Keratinocyte (primary cell): ENCODE results near the gene B3GNT5. TPM values are rescaled to one million over a fixed set of nuclear protein-coding genes. Genes with fewer than 3 reads are reported as not detected.
A peak's percentile ranks its signal among the peaks of the same experiment; 100 is the strongest.
"Not testable (repeated sequence)": the region's sequence is repeated elsewhere in the genome, so short reads cannot be mapped to it uniquely, and the experiment has no call there.

Experiments
- DNase-seq: peaks from one replicate; pipeline ENCODE4 v3.0.0-alpha.2; 2011; ENCODE audit warnings: low read depth, missing footprints, low spot score
- FAIRE-seq: peaks from 2 replicates; lab custom pipeline; 2011; peaks lifted over from hg19 to GRCh38; lab: Jason Lieb, UNC
- H2AFZ ChIP-seq: 2 replicates; pipeline ENCODE4 v1.6.0; 2012; ENCODE audit warnings: low read length, control low read depth, inconsistent platforms; ENCODE audit not compliant: control insufficient read depth
- H3K27ac ChIP-seq: 2 replicates; pipeline ENCODE4 v1.5.1; 2011; ENCODE audit warnings: low read length; ENCODE audit not compliant: control insufficient read depth, insufficient read depth
- H3K27me3 ChIP-seq: 3 replicates; pipeline ENCODE4 v1.6.0; 2011; ENCODE audit warnings: low read length; ENCODE audit not compliant: control insufficient read depth, insufficient read depth; ENCODE audit errors: extremely low read depth
- H3K36me3 ChIP-seq, 2 experiments: 2 replicates in 1 of 2; 3 replicates in 1 of 2; pipeline ENCODE4 v1.5.1; 2011; ENCODE audit warnings: low read length in 2 of 2, mild to moderate bottlenecking in 1 of 2; ENCODE audit not compliant: control insufficient read depth in 2 of 2, insufficient read depth in 2 of 2; ENCODE audit errors: extremely low read depth in 1 of 2
- H3K4me1 ChIP-seq: 3 replicates; pipeline ENCODE4 v1.5.1; 2011; ENCODE audit warnings: low read length; ENCODE audit not compliant: control insufficient read depth, insufficient read depth; ENCODE audit errors: extremely low read depth
- H3K4me2 ChIP-seq: 3 replicates; pipeline ENCODE4 v1.6.0; 2011; ENCODE audit warnings: low read depth, low read length; ENCODE audit not compliant: control insufficient read depth, insufficient read depth; ENCODE audit errors: extremely low read depth
- H3K4me3 ChIP-seq, 3 experiments: fragments of 200-600 bp in 1 of 3; sonication (generic) in 1 of 3; 2 replicates in 2 of 3; 3 replicates in 1 of 3; pipeline ENCODE4 v1.5.1; 2011 to 2016; ENCODE audit warnings: low read length in 3 of 3, mild to moderate bottlenecking in 3 of 3, control low read depth in 2 of 3, inconsistent platforms in 1 of 3, low read depth in 1 of 3, mixed read lengths in 1 of 3, mixed run types in 1 of 3, moderate library complexity in 1 of 3; ENCODE audit not compliant: control insufficient read depth in 2 of 3, insufficient read depth in 2 of 3; ENCODE audit errors: extremely low read depth in 1 of 3
- H3K79me2 ChIP-seq: 2 replicates; pipeline ENCODE4 v1.6.0; 2012; ENCODE audit warnings: low read length; ENCODE audit not compliant: control insufficient read depth, insufficient read depth
- H3K9ac ChIP-seq: 3 replicates; pipeline ENCODE4 v1.6.0; 2011; ENCODE audit warnings: low read length; ENCODE audit not compliant: control insufficient read depth, insufficient read depth; ENCODE audit errors: extremely low read depth
- H3K9me1 ChIP-seq: 3 replicates; pipeline ENCODE4 v1.6.0; 2011; ENCODE audit warnings: low read length; ENCODE audit not compliant: control insufficient read depth, insufficient read depth; ENCODE audit errors: extremely low read depth
- H3K9me3 ChIP-seq: 2 replicates; pipeline ENCODE4 v1.5.1; 2012; ENCODE audit warnings: low read depth, low read length; ENCODE audit not compliant: control insufficient read depth
- H4K20me1 ChIP-seq: 3 replicates; pipeline ENCODE4 v1.6.0; 2011; ENCODE audit warnings: low read length; ENCODE audit not compliant: control insufficient read depth, insufficient read depth; ENCODE audit errors: extremely low read depth
- EZH2 ChIP-seq: IDR thresholded peaks from one replicate; pipeline ENCODE4 v1.6.1; 2012; ENCODE audit warnings: inconsistent platforms, mild to moderate bottlenecking, low read length, moderate library complexity
- dilution Hi-C: fragments of 300-500 bp; cut with MboI; formaldehyde crosslinking; loops from one replicate; pipeline ENCODE4 v1.7.0; 2020; ENCODE audit warnings: low sequenced_read_pairs; ENCODE audit not compliant: extremely low pct_ligation_motif_present
- polyA plus RNA-seq, 5 experiments: library from polyadenylated mRNA; depleted of rRNA in 3 of 5; stranded (reverse) in 3 of 5; stranded (forward) in 1 of 5; unstranded in 1 of 5; fragments of >200 nt; gene quantifications; 1 replicate in 1 of 5; 2 replicates in 3 of 5; 3 replicates in 1 of 5; pipeline versions ENCODE4 v1.2.1 to v1.2.3, GENCODE V29; 2011 to 2012; ENCODE audit warnings: missing spikeins in 2 of 5, low read depth in 1 of 5, low replicate concordance in 1 of 5
- TF ChIP-seq, protein P1 (sequence below), 3 experiments: IDR thresholded peaks in 1 of 3; conservative IDR thresholded peaks in 1 of 3; optimal IDR thresholded peaks in 1 of 3; 2 replicates in 2 of 3; 3 replicates in 1 of 3; pipeline versions ENCODE3 to v1.5.1; 2011; ENCODE audit warnings: low read length in 3 of 3, mild to moderate bottlenecking in 3 of 3, moderate library complexity in 2 of 3, control low read depth in 1 of 3, inconsistent platforms in 1 of 3; ENCODE audit not compliant: insufficient read depth in 2 of 3; ENCODE audit errors: extremely low read depth in 1 of 3

B3GNT5 gene
- polyA plus RNA-seq, 1 donor (not counting 4 experiments of a cell fraction or from before 2014, with no cell fraction given), result 66.6 TPM

GRCh38 chr3:183229178-183229577, 23.9 kb upstream of the B3GNT5 start:
- no peaks in the 10 kb centered on the region for H3K9me1 ChIP-seq
- H3K79me2 ChIP-seq, result no peaks in the 10 kb centered on the region
- H3K9me3 ChIP-seq, result no peaks in the 10 kb centered on the region
- no peak overlapping the region for H3K9ac ChIP-seq
- no peak overlapping the region for H3K4me2 ChIP-seq
- H3K36me3 ChIP-seq, result no peaks in the 10 kb centered on the region
- no peaks in the 10 kb centered on the region for H3K4me1 ChIP-seq
- H2AFZ ChIP-seq, result no peak overlapping the region
- no peak for DNase-seq
- dilution Hi-C loops, result no loop called here
- H4K20me1 ChIP-seq, result no peaks in the 10 kb centered on the region
- no peak overlapping the region for H3K27ac ChIP-seq
- no peak overlapping the region for H3K4me3 ChIP-seq
- TF ChIP-seq, protein P1, sequence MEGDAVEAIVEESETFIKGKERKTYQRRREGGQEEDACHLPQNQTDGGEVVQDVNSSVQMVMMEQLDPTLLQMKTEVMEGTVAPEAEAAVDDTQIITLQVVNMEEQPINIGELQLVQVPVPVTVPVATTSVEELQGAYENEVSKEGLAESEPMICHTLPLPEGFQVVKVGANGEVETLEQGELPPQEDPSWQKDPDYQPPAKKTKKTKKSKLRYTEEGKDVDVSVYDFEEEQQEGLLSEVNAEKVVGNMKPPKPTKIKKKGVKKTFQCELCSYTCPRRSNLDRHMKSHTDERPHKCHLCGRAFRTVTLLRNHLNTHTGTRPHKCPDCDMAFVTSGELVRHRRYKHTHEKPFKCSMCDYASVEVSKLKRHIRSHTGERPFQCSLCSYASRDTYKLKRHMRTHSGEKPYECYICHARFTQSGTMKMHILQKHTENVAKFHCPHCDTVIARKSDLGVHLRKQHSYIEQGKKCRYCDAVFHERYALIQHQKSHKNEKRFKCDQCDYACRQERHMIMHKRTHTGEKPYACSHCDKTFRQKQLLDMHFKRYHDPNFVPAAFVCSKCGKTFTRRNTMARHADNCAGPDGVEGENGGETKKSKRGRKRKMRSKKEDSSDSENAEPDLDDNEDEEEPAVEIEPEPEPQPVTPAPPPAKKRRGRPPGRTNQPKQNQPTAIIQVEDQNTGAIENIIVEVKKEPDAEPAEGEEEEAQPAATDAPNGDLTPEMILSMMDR (optimal IDR thresholded peaks at IDR 0.05 in 1 of 3, IDR thresholded peaks at IDR 0.05 in 1 of 3, conservative IDR thresholded peaks at IDR 0.05 in 1 of 3; ENCODE audit: extremely low read depth in 1 of 3, insufficient read depth in 2 of 3, low read length in 3 of 3), result no peak
- TF ChIP-seq EZH2, result no peak
- peak; percentile 44 for FAIRE-seq
- H3K27me3 ChIP-seq, result no peaks in the 10 kb centered on the region

GRCh38 chr3:183230251-183230650, 22.8 kb upstream of the B3GNT5 start:
- H3K4me3 ChIP-seq, H3K9ac ChIP-seq, H3K4me1 ChIP-seq, DNase-seq, H2AFZ ChIP-seq, H3K27ac ChIP-seq, H3K79me2 ChIP-seq, H3K27me3 ChIP-seq, H3K9me1 ChIP-seq, H3K9me3 ChIP-seq, H3K36me3 ChIP-seq, dilution Hi-C loops, H3K4me2 ChIP-seq, FAIRE-seq, H4K20me1 ChIP-seq: not testable (repeated sequence)

GRCh38 chr3:183230826-183231225, 22.2 kb upstream of the B3GNT5 start:
- Histone ChIP-seq H3K4me2 (no peak overlapping the region), H3K4me1 (no peaks in the 10 kb centered on the region), H3K79me2 (no peaks in the 10 kb centered on the region), H3K9ac (no peak overlapping the region), H4K20me1 (no peaks in the 10 kb centered on the region), H3K4me3 (no peak overlapping the region), H3K27me3 (no peaks in the 10 kb centered on the region), H3K9me1 (no peaks in the 10 kb centered on the region), H3K36me3 (no peaks in the 10 kb centered on the region), H3K27ac (no peak overlapping the region), H2AFZ (no peak overlapping the region), H3K9me3 (no peaks in the 10 kb centered on the region)
- dilution Hi-C loops, result no loop called here
- TF ChIP-seq, protein P1 (optimal IDR thresholded peaks at IDR 0.05 in 1 of 3, IDR thresholded peaks at IDR 0.05 in 1 of 3, conservative IDR thresholded peaks at IDR 0.05 in 1 of 3; ENCODE audit: extremely low read depth in 1 of 3, insufficient read depth in 2 of 3, low read length in 3 of 3), result no peak
- TF ChIP-seq EZH2, result no peak
- FAIRE-seq (no peak), DNase-seq (no peak)
